Ascending aorta (tissue), 2 donors: ENCODE results near the gene ZFYVE28. TPM values are rescaled to one million over a fixed set of nuclear protein-coding genes. Genes with fewer than 3 reads are reported as not detected.

ENCODE experiments used
- DNase-seq, 2 donors: peaks; one replicate each; pipeline ENCODE4 v3.0.0-alpha.2; 2019; ENCODE audit warnings: low spot score in 2 of 2
- H3K27ac ChIP-seq, 2 donors: fragments of 200-600 bp; sonication (generic); one replicate each; pipeline ENCODE4 v1.5.1; 2016 to 2017; ENCODE audit warnings: mild to moderate bottlenecking in 1 of 2
- H3K27me3 ChIP-seq: fragments of 200-600 bp; sonication (generic); one replicate; pipeline ENCODE4 v1.5.1; 2017
- H3K36me3 ChIP-seq, 2 donors: fragments of 200-600 bp; sonication (generic); one replicate each; pipeline ENCODE4 v1.5.1; 2016
- H3K4me1 ChIP-seq, 2 donors: fragments of 200-600 bp; sonication (generic); one replicate each; pipeline ENCODE4 v1.5.1; 2016 to 2017; ENCODE audit warnings: mild to moderate bottlenecking in 1 of 2
- H3K4me3 ChIP-seq, 2 donors: fragments of 200-600 bp; sonication (generic); one replicate each; pipeline ENCODE4 v1.5.1; 2016 to 2017; ENCODE audit warnings: mild to moderate bottlenecking in 1 of 2
- H3K9me3 ChIP-seq, 2 donors: fragments of 200-600 bp; sonication (generic); one replicate each; pipeline ENCODE4 v1.5.1; 2016
- CTCF ChIP-seq, 3 experiments: fragments of 200-600 bp in 2 of 3; fragments of 450-650 bp in 1 of 3; sonication (generic) in 2 of 3; IDR thresholded peaks; one replicate each; pipeline ENCODE4 v1.5.1; 2016 to 2019; ENCODE audit warnings: antibody characterized with exemption in 3 of 3, mild to moderate bottlenecking in 1 of 3, moderate library complexity in 1 of 3
- intact Hi-C: fragments of 100-400 bp; cut with DNase I; formaldehyde crosslinking; loops from one replicate; pipeline ENCODE4 v1.15.1; 2023
- total RNA-seq: library from RNA; depleted of rRNA; stranded (reverse); fragments of >200 nt; gene quantifications from one replicate; pipeline ENCODE4 v1.1.0, GENCODE V29; 2016

The ZFYVE28 gene
- total RNA-seq, 1 donor from 2014 or later: 12.3 TPM

- H3K9me3 ChIP-seq: no peaks in the 10 kb centered on the region
- H3K27ac ChIP-seq: no peak overlapping the region
- TF ChIP-seq CTCF (IDR thresholded peaks at IDR 0.05): no peak
- DNase-seq: no peak
- intact Hi-C loops: no loop called here
- no peaks in the 10 kb centered on the region for H3K27me3 ChIP-seq
- H3K4me3 ChIP-seq: no peak overlapping the region
- no peaks in the 10 kb centered on the region for H3K36me3 ChIP-seq
- H3K4me1 ChIP-seq: no peaks in the 10 kb centered on the region
Measured at GRCh38 chr4:2304321-2304876, 114.0 kb downstream of the ZFYVE28 start.

- DNase-seq: no peak
- TF ChIP-seq CTCF (IDR thresholded peaks at IDR 0.05): no peak
- H3K4me1 ChIP-seq: no peaks in the 10 kb centered on the region
Measured at GRCh38 chr4:2303686-2304320, 114.6 kb downstream of the ZFYVE28 start.

GRCh38 chr4:2303121-2303685 is 115.2 kb downstream of the ZFYVE28 start:
- DNase-seq: no peak
- Histone ChIP-seq H3K36me3 (no peaks in the 10 kb centered on the region), H3K27me3 (no peaks in the 10 kb centered on the region), H3K4me3 (no peak overlapping the region), H3K4me1 (no peaks in the 10 kb centered on the region), H3K27ac (no peak overlapping the region), H3K9me3 (no peaks in the 10 kb centered on the region)
- TF ChIP-seq CTCF (IDR thresholded peaks at IDR 0.05): no peak
- intact Hi-C loops: no loop called here

More at GRCh38 chr4:2303686-2304320, 114.6 kb downstream of the ZFYVE28 start:
- Histone ChIP-seq H3K36me3 (no peaks in the 10 kb centered on the region), H3K27ac (no peak overlapping the region), H3K4me3 (no peak overlapping the region), H3K9me3 (no peaks in the 10 kb centered on the region), H3K27me3 (no peaks in the 10 kb centered on the region)
- intact Hi-C loops: no loop called here

GRCh38 chr4:2302387-2303119 is 115.9 kb downstream of the ZFYVE28 start:
- intact Hi-C loops: no loop called here

GRCh38 chr4:2301806-2302205 is 116.6 kb downstream of the ZFYVE28 start:
- Histone ChIP-seq H3K4me1 (no peaks in the 10 kb centered on the region), H3K27me3 (no peaks in the 10 kb centered on the region), H3K4me3 (no peak overlapping the region), H3K27ac (no peak overlapping the region), H3K36me3 (peaks cover 0 to 5% of the 10 kb centered on the region in 2 donors), H3K9me3 (no peaks in the 10 kb centered on the region)
- DNase-seq: no peak
- TF ChIP-seq CTCF (IDR thresholded peaks at IDR 0.05): no peak
- intact Hi-C loops: no loop called here

More at GRCh38 chr4:2302387-2303119, 115.9 kb downstream of the ZFYVE28 start:
- DNase-seq: no peak
- H3K27me3 ChIP-seq: no peaks in the 10 kb centered on the region
- H3K4me1 ChIP-seq: no peaks in the 10 kb centered on the region
- no peak overlapping the region for H3K4me3 ChIP-seq
- H3K27ac ChIP-seq: no peak overlapping the region
- TF ChIP-seq CTCF (IDR thresholded peaks at IDR 0.05): no peak
- H3K9me3 ChIP-seq: no peaks in the 10 kb centered on the region
- H3K36me3 ChIP-seq: no peaks in the 10 kb centered on the region
